WI38 (cell line): ENCODE measurements around the gene MRPL53.
"Not testable (repeated sequence)": the region's sequence is repeated elsewhere in the genome, so short reads cannot be mapped to it uniquely, and the experiment has no call there.

Experiments used
- H3K4me3 ChIP-seq: 2 replicates; pipeline ENCODE4 v1.5.1; 2011; ENCODE audit warnings: low read depth, mild to moderate bottlenecking, control low read depth, low read length
- CTCF ChIP-seq: IDR thresholded peaks from 2 replicates; pipeline ENCODE4 v1.5.1; 2012; ENCODE audit warnings: low read depth, mild to moderate bottlenecking, control low read depth, low read length

The MRPL53 gene

GRCh38 chr2:74481961-74482800 is 9.7 kb upstream of the MRPL53 start:
- TF ChIP-seq CTCF: no peak
- peak overlapping the region; percentile 93 for H3K4me3 ChIP-seq

- no peak for TF ChIP-seq CTCF
Observed at GRCh38 chr2:74481431-74481830, 9.0 kb upstream of the MRPL53 start.

GRCh38 chr2:74474899-74475298 is 2.4 kb upstream of the MRPL53 start:
- no peak overlapping the region for H3K4me3 ChIP-seq
- TF ChIP-seq CTCF: 0 out of 2 replicates have a peak, but pooled peaks have one; percentile 32

More at GRCh38 chr2:74481431-74481830, 9.0 kb upstream of the MRPL53 start:
- H3K4me3 ChIP-seq: peak overlapping the region; percentile 93

GRCh38 chr2:74474481-74474880 is 2.0 kb upstream of the MRPL53 start:
- H3K4me3 ChIP-seq: no peak overlapping the region
- TF ChIP-seq CTCF: no peak

- peak overlapping the region; percentile 74 for H3K4me3 ChIP-seq
- TF ChIP-seq CTCF: no peak
Observed at GRCh38 chr2:74472945-74473258, 422 bp upstream of the MRPL53 start.

GRCh38 chr2:74471332-74472065 is 981 bp downstream of the MRPL53 start:
- peak overlapping the region; percentile 74 for H3K4me3 ChIP-seq
- TF ChIP-seq CTCF: no peak

GRCh38 chr2:74470742-74471141 is 1.7 kb downstream of the MRPL53 start:
- not testable (repeated sequence) for H3K4me3 ChIP-seq
